Astrocyte (in vitro differentiated cells and primary cell): ENCODE measurements around the gene TEX14. TPM values are rescaled to one million over a fixed set of nuclear protein-coding genes. Genes with fewer than 3 reads are reported as not detected.

Experiments
- DNase-seq: peaks from one replicate; pipeline ENCODE4 v3.0.0-alpha.2; 2010; ENCODE audit warnings: low read depth
- FAIRE-seq: peaks from 2 replicates; lab custom pipeline; 2011; peaks lifted over from hg19 to GRCh38; lab: Jason Lieb, UNC
- H2AFZ ChIP-seq: 2 replicates; pipeline ENCODE4 v1.6.0; 2012; ENCODE audit warnings: low read depth, low read length, inconsistent platforms
- H3K27ac ChIP-seq: 2 replicates; pipeline ENCODE4 v1.5.1; 2011; ENCODE audit warnings: low read depth, low read length, inconsistent platforms
- H3K27me3 ChIP-seq: 2 replicates; pipeline ENCODE4 v1.6.0; 2011; ENCODE audit warnings: low read length, inconsistent platforms; ENCODE audit not compliant: insufficient read depth
- H3K36me3 ChIP-seq: 2 replicates; pipeline ENCODE4 v1.5.1; 2011; ENCODE audit warnings: low read length, inconsistent platforms; ENCODE audit not compliant: insufficient read depth
- H3K4me1 ChIP-seq: 2 replicates; pipeline ENCODE4 v1.5.1; 2011; ENCODE audit warnings: low read length, inconsistent platforms; ENCODE audit not compliant: insufficient read depth
- H3K4me2 ChIP-seq: 2 replicates; pipeline ENCODE4 v1.6.0; 2012; ENCODE audit warnings: low read length, inconsistent platforms
- H3K4me3 ChIP-seq: 2 replicates; pipeline ENCODE4 v1.5.1; 2011; ENCODE audit warnings: low read depth, mild to moderate bottlenecking, low read length, inconsistent platforms; ENCODE audit not compliant: insufficient read depth
- H3K79me2 ChIP-seq: 2 replicates; pipeline ENCODE4 v1.6.0; 2012; ENCODE audit warnings: mild to moderate bottlenecking, low read length, inconsistent platforms; ENCODE audit not compliant: insufficient read depth
- H3K9ac ChIP-seq: 2 replicates; pipeline ENCODE4 v1.6.0; 2012; ENCODE audit warnings: mild to moderate bottlenecking, low read length, inconsistent platforms
- H3K9me3 ChIP-seq: 2 replicates; pipeline ENCODE4 v1.5.1; 2012; ENCODE audit warnings: low read depth, mild to moderate bottlenecking, low read length, inconsistent platforms; ENCODE audit not compliant: insufficient read depth
- H4K20me1 ChIP-seq: 2 replicates; pipeline ENCODE4 v1.6.0; 2012; ENCODE audit warnings: low read length, inconsistent platforms; ENCODE audit not compliant: insufficient read depth
- H3K27ac Mint-ChIP-seq: one replicate; pipeline ENCODE4 v1.8.0; 2021; ENCODE audit warnings: mild to moderate bottlenecking, mixed read lengths; ENCODE audit not compliant: unreplicated experiment
- H3K27me3 Mint-ChIP-seq: one replicate; pipeline ENCODE4 v1.8.0; 2021; ENCODE audit warnings: low read depth, mixed read lengths; ENCODE audit not compliant: unreplicated experiment
- H3K36me3 Mint-ChIP-seq: one replicate; pipeline ENCODE4 v1.8.0; 2021; ENCODE audit warnings: low read depth, mixed read lengths; ENCODE audit not compliant: unreplicated experiment
- H3K4me1 Mint-ChIP-seq: one replicate; pipeline ENCODE4 v1.8.0; 2021; ENCODE audit warnings: low read depth, mixed read lengths; ENCODE audit not compliant: unreplicated experiment
- H3K4me3 Mint-ChIP-seq: one replicate; pipeline ENCODE4 v1.8.0; 2021; ENCODE audit warnings: mild to moderate bottlenecking, moderate library complexity, mixed read lengths; ENCODE audit not compliant: unreplicated experiment
- H3K9me3 Mint-ChIP-seq: one replicate; pipeline ENCODE4 v1.8.0; 2021; ENCODE audit warnings: mild to moderate bottlenecking, mixed read lengths; ENCODE audit not compliant: unreplicated experiment
- EZH2 ChIP-seq: IDR thresholded peaks from 2 replicates; pipeline ENCODE4 v1.6.1; 2012; ENCODE audit warnings: mild to moderate bottlenecking, low read length, inconsistent platforms; ENCODE audit not compliant: insufficient read depth
- total RNA-seq: library from RNA; stranded (reverse); gene quantifications from 2 replicates; pipeline ENCODE4 v1.2.1, GENCODE V29; 2021
- TF ChIP-seq, protein P1 (sequence below): IDR thresholded peaks from 2 replicates; pipeline ENCODE4 v1.5.1; 2011; ENCODE audit warnings: low read depth, mild to moderate bottlenecking, inconsistent platforms, low read length, moderate library complexity; ENCODE audit not compliant: insufficient read depth

The TEX14 gene
- total RNA-seq, 1 donor from 2014 or later, result 0.09 TPM

DNA sequence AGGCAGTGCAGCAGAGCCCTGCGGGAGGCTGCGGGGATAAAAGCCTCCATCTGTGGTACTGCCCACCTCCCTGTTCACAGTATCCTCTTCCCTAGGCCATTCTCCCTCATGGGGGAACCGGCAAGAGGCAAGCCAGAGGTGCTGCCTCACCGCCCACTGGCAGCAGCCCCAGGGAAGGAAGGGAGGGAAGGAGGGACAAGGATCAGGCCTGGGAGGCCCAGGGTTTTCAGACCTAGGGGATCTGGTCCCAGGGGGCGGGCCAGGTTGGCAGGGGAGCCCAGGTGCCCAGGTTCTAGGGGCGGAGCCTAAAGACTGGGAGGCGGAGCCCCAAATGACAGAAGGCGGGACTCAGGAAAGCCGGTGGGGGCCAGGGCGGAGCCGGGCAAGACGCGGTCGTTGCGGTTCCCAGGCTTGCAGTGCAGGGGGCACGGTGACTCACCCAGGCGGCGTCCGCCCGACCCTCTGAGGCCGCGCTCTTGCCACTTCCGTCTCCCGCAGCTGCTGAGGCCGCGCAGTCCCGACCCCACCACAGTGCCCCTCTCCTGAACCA is 174.4 kb downstream of the TEX14 start:
- peak overlapping the region; percentile 67 for H3K9ac ChIP-seq
- H3K27me3 Mint-ChIP-seq, result peaks cover 9% of the 10 kb centered on the region
- H3K4me2 ChIP-seq, result peak overlapping the region; percentile 93
- peak overlapping the region; percentile 59 for H3K4me3 ChIP-seq
- no peaks in the 10 kb centered on the region for H3K36me3 Mint-ChIP-seq
- no peaks in the 10 kb centered on the region for H3K27me3 ChIP-seq
- peaks cover 13% of the 10 kb centered on the region for H4K20me1 ChIP-seq
- no peaks in the 10 kb centered on the region for H3K9me3 ChIP-seq
- H3K9me3 Mint-ChIP-seq, result no peaks in the 10 kb centered on the region
- H3K4me1 Mint-ChIP-seq, result peaks cover 13% of the 10 kb centered on the region
- H3K4me1 ChIP-seq, result peaks cover 22% of the 10 kb centered on the region
- peak overlapping the region; percentile 77 for H2AFZ ChIP-seq
- FAIRE-seq, result no peak
- peak overlapping the region; percentile 93 for H3K4me3 Mint-ChIP-seq
- DNase-seq, result no peak
- peak overlapping the region; percentile 2 for H3K27ac ChIP-seq
- peaks cover 5% of the 10 kb centered on the region for H3K79me2 ChIP-seq
- peaks cover under 1% of the 10 kb centered on the region for H3K36me3 ChIP-seq
- no peak for TF ChIP-seq EZH2
- TF ChIP-seq, protein P1, sequence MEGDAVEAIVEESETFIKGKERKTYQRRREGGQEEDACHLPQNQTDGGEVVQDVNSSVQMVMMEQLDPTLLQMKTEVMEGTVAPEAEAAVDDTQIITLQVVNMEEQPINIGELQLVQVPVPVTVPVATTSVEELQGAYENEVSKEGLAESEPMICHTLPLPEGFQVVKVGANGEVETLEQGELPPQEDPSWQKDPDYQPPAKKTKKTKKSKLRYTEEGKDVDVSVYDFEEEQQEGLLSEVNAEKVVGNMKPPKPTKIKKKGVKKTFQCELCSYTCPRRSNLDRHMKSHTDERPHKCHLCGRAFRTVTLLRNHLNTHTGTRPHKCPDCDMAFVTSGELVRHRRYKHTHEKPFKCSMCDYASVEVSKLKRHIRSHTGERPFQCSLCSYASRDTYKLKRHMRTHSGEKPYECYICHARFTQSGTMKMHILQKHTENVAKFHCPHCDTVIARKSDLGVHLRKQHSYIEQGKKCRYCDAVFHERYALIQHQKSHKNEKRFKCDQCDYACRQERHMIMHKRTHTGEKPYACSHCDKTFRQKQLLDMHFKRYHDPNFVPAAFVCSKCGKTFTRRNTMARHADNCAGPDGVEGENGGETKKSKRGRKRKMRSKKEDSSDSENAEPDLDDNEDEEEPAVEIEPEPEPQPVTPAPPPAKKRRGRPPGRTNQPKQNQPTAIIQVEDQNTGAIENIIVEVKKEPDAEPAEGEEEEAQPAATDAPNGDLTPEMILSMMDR, result no peak
- H3K27ac Mint-ChIP-seq, result no peak overlapping the region

DNA sequence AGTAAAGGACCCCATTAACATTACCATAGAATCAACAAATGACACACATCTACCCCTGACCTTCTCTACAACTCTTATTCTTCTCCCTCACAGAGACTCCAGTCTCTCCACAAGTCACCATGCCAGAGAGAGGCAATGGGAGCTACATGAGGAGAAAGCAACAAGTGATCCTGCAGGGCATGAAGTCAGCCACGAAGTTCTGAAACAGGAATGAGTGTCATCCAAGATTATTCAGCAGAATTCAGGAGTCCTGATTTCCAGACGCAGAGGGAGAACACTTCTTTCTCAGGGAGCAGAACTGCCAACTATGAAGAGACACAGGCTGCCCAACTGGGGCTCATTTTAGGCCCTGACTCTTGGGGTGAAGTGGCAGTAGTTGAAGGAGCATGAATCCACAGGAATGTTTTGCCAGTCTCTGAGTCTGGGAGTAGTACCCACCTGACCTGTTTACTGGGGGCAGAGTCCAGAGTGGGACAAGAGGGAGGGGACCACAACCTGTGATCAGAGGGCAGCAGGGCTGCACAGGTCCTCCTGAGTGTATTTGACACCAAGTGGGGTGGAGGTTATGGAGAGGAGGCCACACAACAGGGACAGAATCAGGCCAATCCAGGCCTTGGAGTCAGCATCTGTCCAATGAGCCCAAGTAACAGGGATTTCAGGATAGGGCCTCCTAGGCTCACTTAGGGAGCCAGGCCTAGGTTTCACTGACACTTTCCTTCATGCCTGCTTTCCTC is 175.0 kb downstream of the TEX14 start:
- Histone ChIP-seq H3K79me2 (peaks cover 5% of the 10 kb centered on the region), H3K36me3 (peaks cover 4% of the 10 kb centered on the region), H3K4me2 (peak overlapping the region; percentile 93), H3K4me1 (peaks cover 22% of the 10 kb centered on the region), H3K9me3 (no peaks in the 10 kb centered on the region), H3K4me3 (peak overlapping the region; percentile 59), H4K20me1 (peaks cover 15% of the 10 kb centered on the region), H2AFZ (peak overlapping the region; percentile 77), H3K27ac (peak overlapping the region; percentile 2), H3K27me3 (no peaks in the 10 kb centered on the region), H3K9ac (peak overlapping the region; percentile 67)
- no peaks in the 10 kb centered on the region for H3K9me3 Mint-ChIP-seq
- peaks cover 8% of the 10 kb centered on the region for H3K27me3 Mint-ChIP-seq
- peak overlapping the region; percentile 93 for H3K4me3 Mint-ChIP-seq
- peaks cover 13% of the 10 kb centered on the region for H3K4me1 Mint-ChIP-seq
- DNase-seq, result no peak
- H3K36me3 Mint-ChIP-seq, result no peaks in the 10 kb centered on the region
- no peak for TF ChIP-seq EZH2
- TF ChIP-seq, protein P1, result no peak
- H3K27ac Mint-ChIP-seq, result peak overlapping the region; percentile 55
- FAIRE-seq, result no peak

DNA sequence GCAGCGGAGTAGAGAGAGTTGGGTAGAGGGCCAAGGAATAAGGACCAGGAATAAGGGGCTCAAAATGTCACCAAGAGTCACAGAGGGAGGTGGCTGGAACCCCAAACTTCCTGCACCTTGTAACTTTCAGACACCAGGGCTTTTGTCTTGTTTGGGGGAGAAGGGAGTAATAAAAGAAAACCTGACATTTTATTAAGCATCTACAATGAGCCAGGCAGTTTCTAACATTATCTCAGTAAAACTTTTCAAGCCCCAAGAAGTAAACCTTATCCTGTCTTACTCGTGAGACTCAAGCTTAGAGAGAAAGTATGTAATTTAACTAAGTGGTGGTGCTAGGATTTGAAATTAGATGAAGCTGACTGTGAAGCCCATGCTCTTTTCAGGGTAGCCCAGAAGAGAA is 176.6 kb downstream of the TEX14 start:
- no peaks in the 10 kb centered on the region for H3K9me3 Mint-ChIP-seq
- Histone ChIP-seq H3K36me3 (peaks cover 9% of the 10 kb centered on the region), H2AFZ (no peak overlapping the region), H4K20me1 (peaks cover 20% of the 10 kb centered on the region), H3K4me2 (peak overlapping the region; percentile 91), H3K4me1 (peaks cover 22% of the 10 kb centered on the region), H3K9ac (no peak overlapping the region), H3K4me3 (peak overlapping the region; percentile 78), H3K79me2 (peaks cover 5% of the 10 kb centered on the region), H3K27me3 (no peaks in the 10 kb centered on the region), H3K27ac (no peak overlapping the region), H3K9me3 (no peaks in the 10 kb centered on the region)
- H3K4me1 Mint-ChIP-seq, result peaks cover 13% of the 10 kb centered on the region
- peaks cover 2% of the 10 kb centered on the region for H3K27me3 Mint-ChIP-seq
- no peak for FAIRE-seq
- no peak overlapping the region for H3K27ac Mint-ChIP-seq
- H3K4me3 Mint-ChIP-seq, result peak overlapping the region; percentile 81
- no peak for TF ChIP-seq EZH2
- DNase-seq, result no peak
- H3K36me3 Mint-ChIP-seq, result peaks cover 5% of the 10 kb centered on the region
